T-helper 2 cell treated with Interferon-gamma antibody and Interleukin-4, amounts not matched to agents 100 ng/mL and 5 ng/mL, for 36 hours (primary cell): ENCODE measurements around the gene ANKRD13B. TPM values are rescaled to one million over a fixed set of nuclear protein-coding genes. Genes with fewer than 3 reads are reported as not detected.

Experiments
- intact Hi-C: fragments of 100-400 bp; cut with micrococcal nuclease; formaldehyde crosslinking; loops from one replicate; pipeline ENCODE4 v1.15.1; 2023
- total RNA-seq: library from RNA; stranded (reverse); gene quantifications from 2 replicates; pipeline ENCODE4 v1.2.3, GENCODE V29; 2022

Gene ANKRD13B
- total RNA-seq, 1 donor from 2014 or later = 13.7 TPM

GRCh38 chr17:29591737-29592608, 959 bp upstream of the ANKRD13B start:
- intact Hi-C loops = loop anchor here (1.0 kb wide), 1 partner anchor 24 kb away; the partner anchor contains the start of gene TP53I13

DNA sequence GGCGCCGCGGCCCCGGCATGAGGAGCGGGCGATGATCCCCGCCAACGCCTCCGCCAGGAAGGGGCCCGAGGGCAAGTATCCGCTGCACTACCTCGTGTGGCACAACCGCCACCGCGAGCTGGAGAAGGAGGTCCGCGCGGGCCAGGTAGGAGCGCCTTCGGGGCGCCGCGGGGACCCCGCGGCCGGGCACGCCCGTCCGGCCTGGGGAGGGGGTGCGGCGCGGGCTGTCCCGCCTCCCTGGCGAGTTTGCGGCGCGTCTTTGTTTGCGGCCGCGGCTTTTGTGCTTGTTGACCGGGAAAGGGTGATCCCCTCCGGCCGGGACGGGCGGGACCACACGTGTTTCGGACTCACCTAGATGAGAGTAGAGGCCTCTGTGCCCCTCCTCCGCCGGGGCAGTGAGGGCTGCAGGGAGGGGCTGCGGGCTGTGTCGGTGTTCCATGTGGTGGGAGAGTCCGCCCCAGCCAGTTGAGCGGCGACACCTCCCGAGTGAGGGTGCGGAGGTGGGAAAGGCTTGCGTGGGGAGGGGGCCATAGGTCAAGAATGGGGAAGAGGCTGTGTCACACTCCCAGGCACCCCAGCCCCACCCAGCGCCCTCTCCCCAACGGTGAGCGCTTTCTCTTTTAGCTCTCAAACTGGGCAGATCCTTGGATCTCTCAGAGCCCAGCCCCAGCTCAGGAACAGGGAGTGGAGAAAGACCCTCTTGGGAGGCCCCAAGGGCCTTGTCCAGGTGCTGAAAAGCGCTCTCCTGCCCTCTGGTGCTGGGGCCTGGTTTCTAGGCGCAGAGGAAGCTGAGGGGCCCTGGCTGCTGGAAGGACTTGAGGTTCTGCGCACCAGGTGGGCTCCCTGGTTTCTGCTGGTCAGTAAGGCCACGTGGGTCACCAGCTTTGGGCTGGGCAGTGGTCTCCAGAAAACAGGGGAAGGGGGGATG, 923 bp downstream of the ANKRD13B start:
- intact Hi-C loops = no loop called here

- intact Hi-C loops = no loop called here
Measured at GRCh38 chr17:29594519-29595090, 1.7 kb downstream of the ANKRD13B start.

- intact Hi-C loops = no loop called here
Measured at GRCh38 chr17:29595107-29595942, 2.4 kb downstream of the ANKRD13B start.

DNA sequence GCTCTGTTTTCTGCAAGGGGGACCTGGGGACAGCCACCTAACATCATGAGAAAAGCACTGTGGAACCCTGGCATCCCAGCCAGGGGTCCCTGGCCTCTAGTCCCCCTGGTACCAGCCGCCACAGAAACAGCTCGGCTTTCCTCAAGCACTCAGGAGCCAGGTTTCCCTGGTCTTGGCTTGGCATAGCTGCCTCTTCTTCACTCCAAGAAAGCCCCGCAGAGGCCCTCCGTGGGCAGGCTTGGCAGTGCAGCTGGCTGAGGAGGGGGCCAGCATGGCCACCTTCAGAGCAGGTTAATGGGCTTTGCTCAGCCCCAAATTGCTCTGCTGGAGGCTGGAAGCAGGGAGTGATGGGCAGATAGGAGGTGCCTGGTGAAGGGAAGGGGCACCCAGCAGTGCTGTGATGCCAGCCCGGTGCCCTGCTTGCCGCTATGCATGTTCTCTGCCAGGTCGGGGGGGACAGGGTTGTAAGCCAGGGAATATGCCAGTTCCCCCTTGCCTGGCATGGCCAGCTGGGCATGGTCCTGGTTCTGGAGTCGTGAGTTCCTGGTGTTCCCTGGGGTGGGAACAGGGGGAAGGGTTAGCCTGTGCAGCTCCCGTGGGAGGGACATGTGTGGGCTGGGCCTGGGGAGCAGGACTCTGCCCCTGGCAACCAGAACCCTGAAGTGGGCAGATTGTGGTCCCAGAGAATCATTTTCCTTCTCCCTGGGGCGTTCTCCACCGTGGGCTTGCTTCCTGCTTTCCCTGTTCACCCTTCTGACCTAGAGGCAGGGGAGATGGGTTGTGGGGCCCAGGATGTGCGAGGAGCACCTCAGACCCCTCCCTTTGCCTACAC, 3.2 kb downstream of the ANKRD13B start:
- intact Hi-C loops = no loop called here

GRCh38 chr17:29596811-29597210, 3.9 kb downstream of the ANKRD13B start:
- intact Hi-C loops = no loop called here

DNA sequence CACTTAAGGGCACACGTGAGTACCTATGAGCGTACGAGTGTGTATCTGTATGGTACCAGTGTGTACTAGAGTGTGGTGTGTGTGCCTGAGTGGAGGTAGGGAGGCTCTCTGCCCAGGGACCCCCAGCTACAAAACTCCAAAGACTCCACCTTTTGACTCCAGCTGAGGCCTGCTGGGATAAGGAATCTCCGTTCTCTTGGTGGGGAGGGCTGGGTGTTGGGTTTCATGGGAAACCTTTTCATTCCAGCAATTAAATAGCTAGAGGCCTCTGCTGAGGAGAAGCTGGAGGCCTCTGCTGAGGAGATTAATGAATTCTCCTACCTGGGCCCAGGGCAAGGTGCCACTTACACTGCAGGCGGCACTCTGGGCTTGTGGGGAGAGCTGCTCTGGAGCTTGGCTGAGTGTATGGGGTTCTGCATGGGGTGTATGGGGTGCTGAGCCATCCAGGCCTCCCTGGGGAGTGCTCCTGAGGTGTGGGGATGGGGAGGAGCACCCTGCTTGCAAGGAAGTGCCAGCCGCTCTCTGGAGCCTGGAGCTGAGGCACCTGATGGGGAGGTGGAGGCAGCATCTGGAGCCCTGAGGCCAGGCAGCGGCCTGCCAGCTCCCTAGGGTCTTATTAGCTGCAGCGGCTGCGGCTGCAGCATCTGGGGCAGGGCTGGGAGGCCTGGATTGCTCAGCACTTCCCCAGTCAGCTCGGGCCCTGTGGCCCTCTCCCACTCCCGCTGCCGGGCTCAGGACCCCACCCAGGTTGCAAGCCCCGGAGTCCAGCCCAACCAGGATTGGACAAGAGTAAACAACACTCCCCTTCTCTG, 4.6 kb downstream of the ANKRD13B start:
- intact Hi-C loops = no loop called here

DNA sequence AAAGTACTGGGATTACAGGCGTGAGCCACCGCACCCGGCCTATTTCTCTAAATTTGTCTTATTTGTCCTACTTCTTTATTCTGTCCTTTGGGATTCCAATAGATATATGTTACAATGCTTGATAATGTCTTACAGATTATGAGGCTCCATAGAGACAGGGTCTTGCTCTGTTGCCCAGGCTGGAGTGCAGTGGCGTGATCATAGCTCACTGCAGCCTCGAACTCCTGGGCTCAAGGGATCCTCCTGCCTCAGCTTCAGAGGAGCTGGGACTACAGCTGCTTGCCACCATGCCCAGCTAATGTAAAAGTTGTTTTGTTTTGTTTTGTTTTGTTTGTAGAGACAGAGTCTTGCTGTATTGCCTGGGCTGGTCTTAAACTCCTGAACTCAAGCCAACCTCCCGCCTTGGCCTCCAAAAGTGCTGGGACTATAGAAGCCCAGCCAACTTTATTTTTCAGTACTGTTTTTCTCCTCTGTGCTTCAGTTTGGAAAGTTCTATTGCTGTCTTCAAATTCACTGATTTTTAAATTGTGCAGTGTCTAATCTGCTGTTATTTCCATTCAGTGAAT, 10.3 kb downstream of the ANKRD13B start:
- intact Hi-C loops = no loop called here

GRCh38 chr17:29607557-29608195, 14.7 kb downstream of the ANKRD13B start:
- intact Hi-C loops = no loop called here

DNA sequence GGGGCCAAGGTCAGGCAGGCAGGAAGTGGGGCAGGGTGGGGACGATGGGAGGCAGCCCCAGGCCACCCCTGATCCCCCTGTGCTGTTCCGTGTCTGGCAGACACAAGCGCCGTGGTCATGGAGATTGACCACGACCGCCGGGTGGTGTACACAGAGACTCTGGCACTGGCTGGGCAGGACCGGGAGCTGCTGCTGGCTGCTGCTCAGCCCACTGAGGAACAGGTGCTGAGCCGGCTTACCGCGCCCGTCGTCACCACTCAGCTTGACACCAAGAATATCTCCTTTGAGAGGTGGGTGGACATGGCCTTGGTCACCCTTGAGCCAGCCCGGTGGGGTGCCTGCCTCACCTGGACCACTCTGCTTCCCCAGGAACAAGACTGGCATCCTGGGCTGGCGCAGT, 16.1 kb downstream of the ANKRD13B start:
- intact Hi-C loops = no loop called here

DNA sequence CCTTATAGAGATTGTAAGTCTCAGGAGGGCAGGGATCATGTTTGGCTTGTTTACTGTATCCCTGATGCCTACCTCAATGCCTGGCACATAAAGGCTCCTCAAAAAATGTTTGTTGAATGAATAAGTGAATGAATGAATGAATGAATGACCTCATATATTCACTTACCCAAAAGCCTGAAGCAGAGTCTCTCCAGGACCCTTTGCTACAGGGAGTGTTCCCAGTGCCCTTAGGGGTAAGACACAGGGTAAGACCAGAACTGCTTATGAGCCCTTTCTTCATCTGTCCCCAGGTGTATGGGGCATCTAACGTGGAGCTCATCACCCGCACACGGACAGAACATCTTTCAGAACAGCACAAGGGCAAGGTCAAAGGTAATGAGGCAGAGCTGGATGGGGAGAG, 17.5 kb downstream of the ANKRD13B start:
- intact Hi-C loops = no loop called here

DNA sequence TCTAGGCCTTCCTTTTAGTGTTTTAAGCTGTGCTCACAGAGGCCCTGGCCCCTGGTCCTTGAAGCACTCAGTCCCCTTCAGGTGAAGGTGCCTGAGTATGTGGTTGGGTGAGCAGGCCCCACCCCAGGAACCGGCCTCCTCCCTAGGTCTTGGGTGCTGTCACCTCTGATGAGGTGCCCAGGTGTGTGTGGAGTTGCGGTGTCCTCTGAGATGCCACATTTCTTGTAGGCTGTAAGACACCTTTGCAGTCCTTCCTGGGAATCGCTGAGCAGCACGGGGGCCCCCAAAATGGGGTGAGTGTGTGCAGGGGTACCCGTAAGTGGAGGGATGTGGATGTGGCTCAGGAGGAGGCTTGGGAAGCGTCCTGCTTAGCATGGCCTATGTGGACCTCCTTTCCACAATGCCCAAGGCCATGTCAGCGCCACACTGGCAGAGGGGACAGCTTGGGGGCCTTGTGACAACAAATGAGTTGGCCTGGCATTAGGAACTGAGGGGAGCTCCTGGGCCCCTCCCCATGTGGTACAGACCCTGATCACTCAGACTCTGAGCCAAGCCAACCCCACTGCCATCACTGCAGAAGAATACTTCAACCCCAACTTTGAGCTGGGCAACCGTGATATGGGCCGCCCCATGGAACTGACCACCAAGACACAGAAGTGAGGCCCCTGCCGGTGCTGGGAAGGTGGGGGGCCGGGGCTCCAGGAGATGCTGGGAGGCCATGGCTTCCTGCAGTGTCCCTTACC, 18.6 kb downstream of the ANKRD13B start:
- intact Hi-C loops = no loop called here

DNA sequence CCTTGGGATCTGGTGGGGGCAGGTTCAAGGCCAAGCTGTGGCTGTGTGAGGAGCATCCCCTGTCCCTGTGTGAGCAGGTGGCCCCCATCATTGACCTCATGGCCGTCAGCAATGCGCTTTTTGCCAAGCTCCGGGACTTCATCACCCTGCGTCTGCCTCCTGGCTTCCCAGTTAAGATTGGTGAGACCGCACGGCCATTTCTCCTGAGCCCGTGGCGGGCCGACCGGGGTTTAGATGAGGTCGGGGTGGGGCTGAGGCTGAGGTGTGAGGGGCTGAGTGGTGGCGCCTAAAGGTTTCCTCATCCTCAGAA, 19.1 kb downstream of the ANKRD13B start:
- intact Hi-C loops = no loop called here

GRCh38 chr17:29612404-29613280, 19.7 kb downstream of the ANKRD13B start:
- intact Hi-C loops = loop anchor here (1.0 kb wide), 1 partner anchor 32 kb away; no protein-coding TSS in a partner anchor

- intact Hi-C loops = loop anchor here (1.0 kb wide), 1 partner anchor 33 kb away; no protein-coding TSS in a partner anchor
Measured at GRCh38 chr17:29613352-29613837, 20.5 kb downstream of the ANKRD13B start.

- intact Hi-C loops = loop anchor here (1.0 kb wide), 1 partner anchor 34 kb away; no protein-coding TSS in a partner anchor
Measured at GRCh38 chr17:29613856-29614255, 20.9 kb downstream of the ANKRD13B start.
